ENCODE data around the gene HPS4. TPM values are rescaled to one million over a fixed set of nuclear protein-coding genes. Genes with fewer than 3 reads are reported as not detected.

Gene HPS4
- total and polyA plus RNA-seq, 4 donors, result 5.4 to 26.2 (median 12.6) TPM

DNA sequence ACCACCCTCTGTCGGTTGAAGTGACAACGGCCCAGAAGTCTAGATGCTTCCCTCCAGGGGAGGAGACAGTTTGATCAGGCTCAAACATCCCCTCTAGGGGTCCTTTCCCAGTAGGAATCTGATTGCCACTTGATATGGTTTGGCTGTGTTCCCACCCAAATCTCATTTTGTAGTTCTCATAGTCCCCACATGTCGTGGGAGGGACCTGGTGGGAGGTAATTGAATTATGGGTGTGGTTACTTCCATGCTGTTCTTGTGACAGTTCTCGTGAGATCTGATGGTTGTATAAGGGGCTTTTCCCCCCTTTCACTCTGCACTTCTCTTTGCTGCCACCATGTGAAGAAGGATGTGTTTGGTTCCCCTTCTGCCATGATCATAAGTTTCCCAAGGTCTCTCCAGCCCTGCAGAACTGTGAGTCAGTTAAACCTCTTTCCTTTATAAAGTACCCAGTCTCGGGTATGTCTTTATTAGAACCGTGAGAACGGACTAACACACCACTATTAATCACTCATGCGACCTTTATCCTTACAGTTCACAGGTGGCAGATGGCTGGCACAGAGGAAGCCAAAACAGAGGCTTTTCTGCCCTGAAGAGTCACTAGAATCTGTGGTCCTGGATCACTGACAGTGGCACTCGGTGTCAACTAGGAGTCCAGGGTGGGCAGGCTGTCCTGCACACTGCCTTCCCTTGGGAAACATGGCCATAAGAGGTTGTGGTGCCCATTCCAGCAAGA, 33.0 kb downstream of the HPS4 start:
- Histone ChIP-seq H3K4me3 (ENCODE audit: low read depth in 1 of 3, low read length in 3 of 3) (no peak overlapping the region), H3K4me1 (ENCODE audit: control insufficient read depth in 4 of 4, insufficient read depth in 4 of 4, low read length in 3 of 4) (no peaks in the 10 kb centered on the region), H3K9ac (ENCODE audit: low read depth in 1 of 2, low read length in 2 of 2) (no peak overlapping the region), H3K27me3 (ENCODE audit: control insufficient read depth in 4 of 4, insufficient read depth in 4 of 4, low read length in 3 of 4) (no peaks in the 10 kb centered on the region), H3K9me3 (ENCODE audit: control insufficient read depth in 4 of 4, low read length in 3 of 4) (no peaks in the 10 kb centered on the region), H3K36me3 (ENCODE audit: control insufficient read depth in 4 of 4, insufficient read depth in 3 of 4, low read depth in 1 of 4, low read length in 3 of 4) (peaks cover 1 to 34% (median 26%) of the 10 kb centered on the region in 4 donors), H3K27ac (ENCODE audit: low read depth in 1 of 2, low read length in 2 of 2) (no peak overlapping the region)
- no peak for TF ChIP-seq HNF4A (conservative IDR thresholded peaks at IDR 0.05)
- no peak for TF ChIP-seq GABPA (IDR thresholded peaks at IDR 0.05 in 1 of 2, conservative IDR thresholded peaks at IDR 0.05 in 1 of 2)
- TF ChIP-seq RAD21 (IDR thresholded peaks at IDR 0.05), result no peak
- no peak for TF ChIP-seq CTCF (IDR thresholded peaks at IDR 0.05; ENCODE audit: low read depth, low read length, missing input control)
- TF ChIP-seq SP1 (IDR thresholded peaks at IDR 0.05), result no peak
- TF ChIP-seq, protein P1, sequence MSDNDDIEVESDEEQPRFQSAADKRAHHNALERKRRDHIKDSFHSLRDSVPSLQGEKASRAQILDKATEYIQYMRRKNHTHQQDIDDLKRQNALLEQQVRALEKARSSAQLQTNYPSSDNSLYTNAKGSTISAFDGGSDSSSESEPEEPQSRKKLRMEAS (IDR thresholded peaks at IDR 0.05), result no peak
- no peak for TF ChIP-seq FOXA1 (IDR thresholded peaks at IDR 0.05)
- no peak for TF ChIP-seq TAF1 (conservative IDR thresholded peaks at IDR 0.05)
- no peak for TF ChIP-seq ZBTB33 (IDR thresholded peaks at IDR 0.05)
- WGBS, result 90% methylated on average over 9 of the region's 9 CpGs
- DNase-seq (ENCODE audit: low spot score), result no peak

- WGBS, result 84% methylated on average over 6 of the region's 6 CpGs
- Histone ChIP-seq H3K4me1 (ENCODE audit: control insufficient read depth in 4 of 4, insufficient read depth in 4 of 4, low read length in 3 of 4) (no peaks in the 10 kb centered on the region), H3K4me3 (ENCODE audit: low read depth in 1 of 3, low read length in 3 of 3) (no peak overlapping the region), H3K9me3 (ENCODE audit: control insufficient read depth in 4 of 4, low read length in 3 of 4) (no peaks in the 10 kb centered on the region), H3K27ac (ENCODE audit: low read depth in 1 of 2, low read length in 2 of 2) (no peak overlapping the region), H3K9ac (ENCODE audit: low read depth in 1 of 2, low read length in 2 of 2) (no peak overlapping the region), H3K27me3 (ENCODE audit: control insufficient read depth in 4 of 4, insufficient read depth in 4 of 4, low read length in 3 of 4) (no peaks in the 10 kb centered on the region), H3K36me3 (ENCODE audit: control insufficient read depth in 4 of 4, insufficient read depth in 3 of 4, low read depth in 1 of 4, low read length in 3 of 4) (peaks cover 1 to 34% (median 23%) of the 10 kb centered on the region in 4 donors)
- no peak for TF ChIP-seq ZBTB33 (IDR thresholded peaks at IDR 0.05)
- no peak for TF ChIP-seq HNF4G (IDR thresholded peaks at IDR 0.05)
- TF ChIP-seq TAF1 (conservative IDR thresholded peaks at IDR 0.05), result no peak
- TF ChIP-seq GABPA (IDR thresholded peaks at IDR 0.05 in 1 of 2, conservative IDR thresholded peaks at IDR 0.05 in 1 of 2), result no peak
- no peak for TF ChIP-seq YY1 (IDR thresholded peaks at IDR 0.05)
- TF ChIP-seq JUND (IDR thresholded peaks at IDR 0.05), result no peak
- no peak for TF ChIP-seq CTCF (IDR thresholded peaks at IDR 0.05; ENCODE audit: low read depth, low read length, missing input control)
- DNase-seq (ENCODE audit: low spot score), result no peak
Measured at GRCh38 chr22:26448941-26449340, 34.6 kb downstream of the HPS4 start.
